ENCODE data around the gene UPF2. TPM values are rescaled to one million over a fixed set of nuclear protein-coding genes. Genes with fewer than 3 reads are reported as not detected.

Gene UPF2
- polyA plus RNA-seq, 4 donors: 27.3 to 39.8 (median 37.7) TPM

DNA sequence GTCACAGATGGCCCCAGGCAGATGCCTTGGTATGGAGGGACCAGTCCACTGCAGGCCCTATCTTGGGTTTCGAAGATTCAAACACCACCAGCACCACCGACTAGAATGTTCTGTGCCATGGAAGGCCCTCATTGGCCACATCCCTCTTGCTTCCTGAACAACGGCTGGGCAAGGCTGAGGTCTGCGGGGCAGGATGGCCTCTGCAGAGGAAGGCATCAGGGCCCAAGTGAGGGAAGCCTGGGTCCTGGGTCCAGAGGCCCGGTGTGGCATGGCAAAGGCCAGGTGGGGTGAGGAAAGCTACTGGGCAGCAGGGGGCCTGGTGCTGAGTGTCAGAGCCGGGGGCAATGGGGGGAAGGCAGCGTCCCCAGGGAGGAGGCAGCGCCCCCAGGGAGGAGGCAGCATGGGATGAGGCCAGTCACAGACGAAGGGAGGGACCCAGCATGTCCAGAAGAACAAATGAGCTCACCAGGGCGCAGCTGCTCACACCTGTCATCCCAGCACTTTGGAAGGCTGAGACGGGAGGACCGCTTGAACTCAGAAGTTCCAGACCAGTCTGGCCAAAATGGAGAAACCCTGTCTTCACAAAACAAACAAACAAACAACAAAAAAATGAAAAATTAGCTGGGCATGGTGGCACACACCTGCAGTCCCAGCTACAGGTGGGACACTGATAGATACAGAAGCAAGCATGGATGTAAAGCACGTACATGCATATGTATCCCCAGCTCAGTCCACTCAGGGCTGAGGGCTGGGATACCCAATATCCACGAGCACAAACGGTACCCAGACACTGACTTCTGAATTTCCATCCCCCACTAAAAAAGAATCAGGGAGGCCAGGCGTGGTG is 155.0 kb downstream of the UPF2 start:
- no peak for DNase-seq (ENCODE audit: low read depth in 4 of 4, low spot score in 3 of 4)

DNA sequence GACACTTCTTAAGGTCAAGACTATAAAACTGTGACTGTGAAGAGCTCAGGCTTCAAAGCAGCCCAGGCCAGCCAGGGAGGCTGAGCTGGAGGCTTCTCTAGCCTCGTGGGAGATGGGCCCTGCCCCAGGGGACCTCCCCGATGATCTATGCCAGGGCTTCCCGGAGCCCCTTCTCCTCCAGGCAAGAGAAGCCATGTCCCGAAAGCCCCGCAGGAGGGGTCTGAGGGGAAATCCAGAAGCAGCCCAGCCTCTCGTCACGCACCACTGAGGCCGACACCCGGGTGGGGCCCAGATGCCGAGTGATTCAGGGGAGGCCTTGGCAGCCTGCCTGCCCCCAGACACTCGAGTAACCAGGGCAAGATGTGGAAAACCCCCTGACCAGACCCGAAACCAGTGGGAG is 155.8 kb downstream of the UPF2 start:
- no peak for DNase-seq (ENCODE audit: low read depth in 4 of 4, low spot score in 3 of 4)

DNA sequence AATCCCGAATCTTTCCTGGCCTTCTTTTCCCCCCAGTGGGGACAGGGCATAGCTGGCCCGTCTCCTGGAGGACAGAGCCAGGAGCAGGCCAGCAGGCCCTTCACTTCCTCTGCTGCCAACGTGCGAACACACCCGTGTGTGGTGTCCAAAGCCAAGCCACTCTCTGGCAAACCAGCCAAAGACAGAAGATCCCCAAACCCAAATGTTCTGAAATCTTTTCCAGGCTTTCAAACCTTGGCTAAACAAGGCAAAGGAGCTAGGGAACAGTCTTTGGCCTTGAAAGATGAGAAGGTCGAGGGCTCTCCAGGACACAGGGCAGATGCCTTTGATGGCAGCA is 156.5 kb downstream of the UPF2 start:
- DNase-seq (ENCODE audit: low read depth in 4 of 4, low spot score in 3 of 4): no peak

DNA sequence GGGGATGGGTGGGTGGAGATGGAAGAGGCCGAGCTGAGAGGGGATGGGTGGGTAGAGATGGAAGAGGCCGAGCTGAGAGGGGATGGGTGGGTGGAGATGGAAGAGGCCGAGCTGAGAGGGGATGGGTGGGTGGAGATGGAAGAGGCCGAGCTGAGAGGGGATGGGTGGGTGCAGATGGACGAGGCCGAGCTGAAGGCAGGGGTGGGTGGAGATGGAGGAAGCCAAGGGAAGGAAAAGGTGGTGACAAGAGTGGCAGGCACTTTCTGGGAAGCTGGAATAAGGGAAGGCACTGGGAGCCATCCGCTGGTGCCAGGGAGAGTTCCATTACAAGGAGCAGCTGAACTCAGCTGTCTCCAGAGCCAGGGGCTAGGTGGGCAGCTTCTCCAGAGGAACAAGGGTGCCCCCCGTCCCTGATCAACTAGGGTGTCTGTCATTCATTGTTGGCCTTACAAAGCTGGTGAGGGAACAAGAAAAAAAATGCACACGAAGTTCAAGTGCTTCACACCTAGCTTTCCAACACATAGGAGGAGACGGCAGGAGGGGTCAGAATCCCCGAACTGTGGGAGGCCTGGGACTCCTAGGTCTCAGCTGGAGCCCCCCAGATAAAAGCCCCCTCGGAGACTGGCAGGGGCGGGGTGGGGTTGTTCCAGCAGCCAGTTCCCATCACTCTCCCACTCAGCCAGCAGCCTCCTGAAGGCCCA is 157.0 kb downstream of the UPF2 start:
- DNase-seq (ENCODE audit: low read depth in 4 of 4, low spot score in 3 of 4): no peak

DNA sequence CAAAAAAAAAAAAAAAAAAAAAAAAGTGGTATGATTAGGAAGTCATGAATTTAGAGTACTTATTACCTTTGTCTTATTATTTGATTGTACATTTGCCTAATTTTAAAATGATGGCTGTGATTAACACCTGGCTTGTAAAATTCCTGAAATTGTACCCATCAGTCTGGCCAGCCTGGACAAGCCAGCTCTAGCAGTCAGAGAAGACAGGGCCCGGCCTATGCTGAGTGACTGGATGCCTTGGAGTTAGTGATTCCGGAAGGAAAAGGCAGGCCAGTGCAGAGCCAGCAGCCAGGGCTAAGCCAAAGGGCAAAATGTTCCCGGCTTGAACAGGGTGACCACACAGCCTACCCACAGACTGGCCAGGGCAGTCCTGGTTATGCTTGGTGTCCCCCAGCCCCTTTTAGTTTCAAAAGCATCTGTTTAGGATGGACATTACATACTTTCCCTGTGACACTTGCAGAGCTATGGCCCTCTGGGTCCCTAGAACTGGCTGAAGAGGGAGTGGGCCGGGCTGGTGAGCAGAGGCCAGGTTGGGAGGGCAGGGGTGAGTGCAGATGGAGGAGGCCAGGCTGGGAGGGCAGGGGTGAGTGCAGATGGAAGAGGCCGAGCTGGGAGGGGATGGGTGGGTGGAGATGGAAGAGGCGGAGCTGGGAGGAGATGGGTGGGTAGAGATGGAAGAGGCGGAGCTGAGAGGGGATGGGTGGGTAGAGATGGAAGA is 157.7 kb downstream of the UPF2 start:
- no peak for DNase-seq (ENCODE audit: low read depth in 4 of 4, low spot score in 3 of 4)

DNA sequence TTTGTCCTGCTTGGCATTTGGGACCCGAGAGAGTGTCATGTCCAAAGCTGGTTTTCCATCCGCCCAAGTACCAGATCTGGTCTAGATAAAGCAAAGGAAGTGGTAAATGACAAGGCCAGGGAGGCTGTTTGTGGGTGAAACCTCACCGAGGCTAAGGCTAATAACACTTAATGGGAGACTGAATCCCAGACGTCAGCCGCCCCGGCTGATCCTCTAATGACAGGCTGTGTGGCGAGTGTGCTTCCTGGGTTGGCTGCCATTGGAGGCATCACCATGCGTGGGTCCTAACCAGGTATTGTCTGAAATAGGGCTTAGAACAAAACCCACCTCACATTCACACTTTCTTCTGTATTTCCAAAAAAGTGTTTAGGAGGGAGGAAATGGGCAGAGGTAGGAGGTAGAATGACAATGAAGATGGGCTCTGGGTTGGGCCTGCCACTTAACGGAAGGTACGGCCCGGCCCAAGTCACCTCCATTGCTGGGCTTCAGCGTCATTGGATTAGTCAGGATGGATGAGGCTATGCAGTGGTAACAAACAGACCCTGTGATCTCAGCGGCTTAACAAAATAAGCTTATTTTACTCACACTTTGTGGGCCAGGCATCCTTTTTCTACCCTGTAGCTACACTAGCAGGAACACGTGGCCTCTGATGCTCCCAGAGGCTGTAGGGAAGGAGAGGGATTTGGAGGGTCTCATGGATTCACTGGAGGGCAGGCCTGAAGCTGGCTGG is 159.8 kb downstream of the UPF2 start:
- DNase-seq (ENCODE audit: low read depth in 4 of 4, low spot score in 3 of 4): no peak

DNA sequence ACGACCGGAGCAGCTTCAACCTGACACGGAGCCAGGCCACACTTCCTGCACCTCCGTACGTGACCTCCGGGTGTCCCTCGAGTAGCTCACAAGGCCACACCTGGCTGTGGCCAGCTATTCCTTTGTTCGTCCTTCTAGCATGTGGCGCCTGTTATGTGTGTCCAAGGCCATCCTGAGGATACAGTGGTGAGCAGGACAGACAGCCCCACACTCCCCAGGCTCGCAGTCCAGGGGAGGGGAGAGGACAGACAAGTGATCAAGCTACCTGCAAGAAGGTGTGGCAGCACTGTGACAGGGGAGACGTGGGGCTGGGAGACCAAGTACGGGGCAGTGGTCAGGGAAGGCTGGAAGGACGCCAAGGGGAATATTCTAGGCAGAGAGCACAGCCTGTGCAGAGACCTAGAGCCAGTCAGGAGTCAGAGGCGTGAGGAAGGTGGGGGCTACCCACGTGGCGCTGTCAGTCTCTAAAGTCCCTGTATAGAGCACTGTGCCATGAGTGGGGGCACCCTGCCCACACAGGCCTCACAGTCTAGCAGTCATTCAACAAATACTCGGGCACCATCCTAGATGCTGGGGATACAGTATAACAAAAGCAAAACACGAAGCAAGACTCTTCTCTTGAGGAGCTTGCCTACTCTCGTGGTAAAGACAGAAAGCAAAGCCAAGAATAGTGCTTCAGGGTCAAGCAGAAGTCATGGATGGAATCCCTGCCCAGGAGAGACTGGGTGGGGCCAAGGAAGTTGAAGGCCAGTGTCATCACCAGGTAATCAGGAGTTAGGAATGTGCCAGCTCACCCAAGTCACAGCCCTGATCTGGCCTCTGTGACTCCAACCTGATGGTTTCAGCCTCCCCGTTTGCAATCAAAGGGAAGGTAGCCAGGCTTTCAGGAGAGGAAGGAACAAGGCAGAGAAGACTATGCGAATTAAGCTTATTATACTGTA is 160.9 kb downstream of the UPF2 start:
- DNase-seq (ENCODE audit: low read depth in 4 of 4, low spot score in 3 of 4): no peak

DNA sequence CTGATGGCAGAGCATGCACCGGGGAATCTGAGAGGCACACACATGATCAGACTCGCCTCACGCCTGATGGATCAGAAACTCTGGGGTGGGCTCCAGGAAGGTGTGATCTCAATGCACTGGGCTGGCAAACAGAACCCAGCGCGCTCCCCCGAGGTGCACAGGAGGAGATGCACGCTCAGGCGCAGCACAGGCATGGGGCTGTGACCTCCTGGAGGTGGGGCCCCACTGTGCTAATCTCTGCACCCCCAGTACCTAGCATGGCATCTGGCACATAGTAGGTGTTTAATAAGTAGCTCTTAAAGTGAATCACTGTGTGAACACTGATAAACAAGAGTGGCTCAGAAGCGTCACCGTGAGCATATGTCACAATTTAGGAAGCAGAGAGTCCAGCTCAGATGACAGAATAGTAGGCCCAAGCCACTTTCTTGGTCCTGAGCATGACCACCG is 161.6 kb downstream of the UPF2 start:
- no peak for DNase-seq (ENCODE audit: low read depth in 4 of 4, low spot score in 3 of 4)

DNA sequence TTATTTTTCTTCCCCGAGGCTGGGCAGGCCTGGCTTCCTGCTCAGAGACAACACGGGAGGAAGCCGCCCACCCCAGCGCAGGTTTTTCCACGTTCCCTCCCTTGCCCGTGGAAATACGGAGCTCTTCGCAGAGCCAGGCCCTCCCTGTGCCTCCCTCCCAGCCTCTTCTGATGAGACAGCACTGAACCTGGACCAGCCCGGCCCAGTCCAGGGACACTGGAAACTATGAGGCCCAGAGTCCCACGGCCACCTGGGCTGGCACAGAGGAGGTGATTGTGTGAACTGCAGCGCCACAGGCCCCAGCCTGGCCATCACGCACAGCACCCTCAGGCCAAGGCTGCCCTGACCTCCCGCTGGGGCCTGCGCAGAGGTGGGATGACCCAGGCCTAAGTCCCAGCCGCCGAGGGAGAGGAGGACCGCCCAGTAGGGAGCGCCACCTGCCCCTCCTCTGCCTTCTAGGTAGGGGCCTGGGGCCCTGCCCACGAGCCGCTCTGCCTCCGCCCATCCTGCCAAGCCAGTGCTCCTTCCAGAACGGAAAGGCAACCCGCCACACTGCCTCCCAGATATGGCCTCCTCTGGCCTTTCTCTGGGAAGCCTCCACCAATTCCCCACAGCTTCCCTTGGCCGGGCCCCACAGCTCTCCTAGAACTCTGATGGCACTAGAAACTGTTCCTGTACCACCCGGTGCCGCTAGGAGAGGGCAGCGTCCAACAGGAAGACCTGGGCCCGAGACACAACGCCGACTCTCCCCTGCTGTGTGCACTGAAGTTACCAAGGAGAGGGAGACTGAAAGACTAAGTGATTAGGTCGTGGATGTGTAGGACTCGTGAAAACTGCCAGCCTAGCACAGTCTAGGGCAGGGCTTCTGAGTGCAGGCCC is 162.2 kb downstream of the UPF2 start:
- DNase-seq (ENCODE audit: low read depth in 4 of 4, low spot score in 3 of 4): no peak

DNA sequence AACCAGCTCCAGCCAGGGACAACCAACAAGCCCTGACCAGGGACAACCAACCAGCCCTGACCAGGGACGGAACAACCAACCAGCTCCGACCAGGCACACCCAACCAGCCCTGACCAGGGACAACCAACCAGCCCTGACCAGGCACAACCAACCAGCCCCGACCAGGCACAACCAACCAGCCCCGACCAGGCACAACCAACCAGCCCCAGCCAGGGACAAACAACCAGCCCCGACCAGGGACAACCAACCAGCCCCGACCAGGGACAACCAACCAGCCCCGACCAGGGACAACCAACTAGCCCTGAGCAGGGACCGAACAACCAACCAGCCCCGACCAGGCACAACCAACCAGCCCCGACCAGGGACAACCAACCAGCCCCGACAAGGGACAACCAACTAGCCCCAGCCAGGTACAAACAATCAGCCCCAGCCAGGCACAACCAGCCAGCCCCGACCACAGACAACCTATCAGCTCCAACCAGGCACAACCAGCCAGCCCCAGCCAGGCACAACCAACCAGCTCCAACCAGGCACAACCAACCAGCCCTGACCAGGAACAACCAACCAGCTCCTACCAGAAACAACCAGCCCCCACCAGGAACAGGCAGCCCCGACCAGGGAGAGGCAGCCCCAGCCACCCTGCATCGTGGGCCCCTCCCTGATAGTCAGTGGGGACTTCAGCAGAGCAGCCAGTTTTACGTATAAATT is 163.1 kb downstream of the UPF2 start:
- DNase-seq (ENCODE audit: low read depth in 4 of 4, low spot score in 3 of 4): no peak

DNA sequence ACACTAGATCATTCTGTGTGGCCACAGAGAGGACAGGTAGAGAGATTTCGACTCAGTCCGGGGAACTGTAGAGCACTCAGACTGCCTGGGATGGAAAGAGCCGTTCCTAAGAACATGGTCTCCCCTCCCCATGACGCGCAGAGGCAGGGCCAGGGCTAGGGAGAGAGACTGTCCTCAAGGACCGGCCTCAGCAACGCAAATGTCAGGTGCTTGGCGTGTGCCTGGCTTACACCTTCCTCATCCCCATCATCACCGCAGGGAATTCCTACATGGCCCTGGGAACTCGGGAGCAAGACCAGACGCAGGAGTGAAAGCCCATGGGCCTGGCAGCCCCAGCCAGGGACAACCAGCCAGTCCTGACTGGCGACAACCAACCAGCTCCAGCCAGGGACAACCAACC is 163.8 kb downstream of the UPF2 start:
- no peak for DNase-seq (ENCODE audit: low read depth in 4 of 4, low spot score in 3 of 4)

DNA sequence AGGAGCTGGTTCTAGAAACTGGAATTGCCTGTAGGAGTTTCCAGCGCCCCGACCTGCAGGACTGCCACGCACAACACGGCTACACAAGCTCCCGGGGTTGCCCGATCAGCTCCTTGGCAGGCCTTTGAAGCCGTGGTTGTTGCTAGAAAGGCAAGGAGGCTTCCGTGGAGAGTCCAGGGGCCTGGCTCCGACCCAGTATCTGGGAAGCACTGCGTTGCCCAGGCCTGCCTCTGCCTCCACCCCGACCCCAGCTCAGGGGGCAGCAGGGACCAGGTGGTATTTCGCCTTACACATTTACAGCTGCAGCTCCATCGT is 165.1 kb downstream of the UPF2 start:
- no peak for DNase-seq (ENCODE audit: low read depth in 4 of 4, low spot score in 3 of 4)

DNA sequence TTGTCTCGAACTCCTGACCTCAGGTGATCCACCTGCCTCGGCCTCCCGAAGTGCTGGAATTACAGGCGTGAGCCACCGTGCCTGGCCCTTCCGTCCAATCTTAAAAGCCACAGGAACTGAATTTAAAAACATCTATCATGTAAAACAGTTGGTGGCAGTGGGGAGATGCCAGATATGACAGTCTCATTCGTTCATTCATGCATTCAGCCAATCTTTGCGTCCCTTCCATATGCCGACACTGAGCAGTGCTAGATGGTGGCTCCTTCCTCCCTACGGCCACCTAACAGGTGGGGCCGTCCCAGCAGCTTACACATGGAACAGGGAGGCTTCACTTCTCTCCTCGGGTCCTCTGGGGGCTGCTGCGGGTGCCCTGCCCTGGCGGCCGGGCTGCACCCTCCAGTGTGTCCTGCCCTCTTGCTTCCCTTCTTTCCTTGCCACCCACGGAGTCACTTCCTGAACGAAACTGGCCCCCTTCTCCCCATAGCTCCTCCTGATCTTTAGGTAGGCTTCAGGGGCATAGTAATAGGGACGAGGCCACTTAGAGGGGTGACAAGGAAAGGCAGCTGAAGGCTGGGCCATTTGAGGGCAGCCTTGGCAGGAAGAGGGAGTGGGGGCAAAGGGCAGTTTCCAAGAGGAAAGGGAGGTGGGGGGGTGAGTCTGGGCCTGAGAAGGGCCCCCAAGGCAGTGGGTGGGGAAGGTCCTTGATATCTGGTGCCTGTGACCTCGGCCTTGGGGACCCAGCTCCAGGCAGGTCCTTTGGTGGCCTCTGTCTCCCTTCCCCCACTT is 165.6 kb downstream of the UPF2 start:
- DNase-seq (ENCODE audit: low read depth in 4 of 4, low spot score in 3 of 4): no peak

DNA sequence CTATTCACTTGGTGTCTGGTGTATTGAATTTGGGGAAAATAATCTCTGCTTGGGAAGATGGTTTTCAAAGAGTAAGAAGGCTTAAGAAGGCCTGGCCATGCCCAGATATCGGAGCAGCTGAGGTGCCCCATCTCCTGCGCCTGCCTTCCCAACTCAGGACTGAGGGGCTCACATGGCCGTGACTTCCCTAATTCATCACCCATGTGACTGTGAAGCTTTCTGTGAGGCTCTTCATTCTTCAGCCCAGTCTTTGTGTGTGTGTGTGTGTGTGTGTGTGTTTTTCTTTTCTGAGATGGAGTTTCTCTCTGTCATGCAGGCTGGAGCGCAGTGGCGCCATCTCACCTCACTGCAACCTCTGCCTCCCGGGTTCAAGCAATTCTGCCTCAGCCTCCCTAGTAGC is 166.3 kb downstream of the UPF2 start:
- DNase-seq (ENCODE audit: low read depth in 4 of 4, low spot score in 3 of 4): no peak

DNA sequence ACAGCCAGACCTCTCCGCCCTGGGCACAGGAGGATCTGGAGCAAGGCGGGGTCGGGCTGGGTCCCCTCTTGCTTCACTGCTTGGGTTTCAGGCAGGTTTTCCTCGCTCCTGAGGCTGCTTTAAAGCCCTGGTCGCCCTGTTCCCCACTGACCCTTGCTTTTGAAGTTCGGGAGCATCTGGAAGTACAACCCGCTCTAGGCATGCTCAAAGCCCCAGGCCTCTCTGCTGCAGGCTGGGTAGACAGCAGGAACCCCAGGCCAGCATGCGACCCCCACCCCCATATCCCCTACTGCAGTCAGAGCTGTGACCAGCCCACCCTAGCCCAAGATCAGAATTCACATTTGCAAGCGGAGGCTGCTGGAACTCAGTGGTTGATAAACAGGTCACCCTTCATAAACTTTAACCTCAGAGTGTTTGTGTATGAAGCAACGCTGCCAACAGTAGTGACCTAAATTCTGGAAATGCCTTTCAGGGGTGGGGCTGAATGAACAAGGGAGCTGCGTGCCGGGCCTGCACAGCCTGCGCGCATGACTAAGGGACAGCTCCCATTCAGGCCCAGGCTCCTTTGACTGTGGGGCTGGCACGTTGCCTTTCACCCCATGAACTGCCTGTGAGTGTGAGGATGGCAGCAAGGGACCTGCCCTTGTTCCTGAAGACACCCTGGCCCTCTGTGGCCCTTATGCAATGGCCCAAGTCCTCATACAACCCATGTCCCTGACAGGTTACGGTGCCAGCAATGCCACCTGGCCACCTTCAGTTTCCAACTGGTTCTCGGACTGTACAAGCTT is 166.9 kb downstream of the UPF2 start:
- DNase-seq (ENCODE audit: low read depth in 4 of 4, low spot score in 3 of 4): peak in 3 of 4 donors; percentile 60 to 72 (median 60)

DNA sequence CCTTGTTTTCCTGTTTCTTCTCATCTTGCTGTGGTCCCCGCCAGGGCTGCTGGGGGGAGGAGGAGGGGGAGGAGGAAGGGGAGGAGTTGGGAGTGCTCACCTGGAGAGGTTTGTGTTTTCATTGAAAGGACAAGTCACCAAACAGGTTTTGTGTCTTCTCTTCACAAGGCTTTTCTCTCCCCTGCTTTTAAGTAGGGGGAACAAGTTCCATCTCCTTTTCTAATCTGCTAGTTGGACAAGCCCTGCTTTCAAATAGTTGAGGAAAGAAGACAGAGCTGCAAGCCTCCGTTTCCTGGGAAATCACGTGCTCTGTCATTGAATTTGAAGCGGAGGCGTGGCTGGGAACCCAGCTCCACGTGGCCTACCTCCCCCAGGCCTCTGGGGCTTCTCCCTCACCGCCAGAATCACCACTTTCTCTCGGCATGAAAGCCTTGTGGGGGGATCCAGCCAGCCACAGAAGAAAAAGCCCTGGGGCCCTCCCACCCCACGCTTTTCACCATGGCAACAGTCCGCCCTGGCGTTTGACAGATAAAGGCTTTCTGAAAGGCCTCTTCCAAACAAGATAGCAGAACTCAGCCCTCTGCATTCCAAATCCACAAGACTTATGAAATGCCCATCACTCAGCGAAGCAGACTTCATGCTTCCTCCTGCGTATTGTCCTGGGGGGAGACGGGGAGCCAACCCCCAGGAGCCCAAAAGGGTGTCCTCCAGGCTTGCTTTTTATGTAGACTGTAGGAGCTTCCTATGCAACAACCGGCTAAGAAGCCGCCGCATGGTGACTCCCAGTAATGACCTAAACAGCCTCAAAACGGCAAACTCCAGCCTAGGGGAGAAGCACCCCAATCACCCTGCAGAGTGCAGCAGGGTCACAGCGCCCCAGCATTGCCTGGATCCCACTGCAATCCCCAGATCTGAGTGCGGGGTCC is 167.8 kb downstream of the UPF2 start:
- peak; percentile 55 to 69 (median 63) for DNase-seq (ENCODE audit: low read depth in 4 of 4, low spot score in 3 of 4)
